Ishikawa (cell line): ENCODE results near the gene TNFSF10.
"Not testable (repeated sequence)": the region's sequence is repeated elsewhere in the genome, so short reads cannot be mapped to it uniquely, and the experiment has no call there.

Source experiments
- CEBPB ChIP-seq: IDR thresholded peaks from 2 replicates; pipeline ENCODE4 v1.6.1; 2012
- EGR1 ChIP-seq: IDR thresholded peaks from 2 replicates; pipeline ENCODE4 v1.6.1; 2012
- EP300 ChIP-seq: IDR thresholded peaks from 2 replicates; pipeline ENCODE4 v1.6.1; 2012; ENCODE audit warnings: borderline replicate concordance
- NFIC ChIP-seq: IDR thresholded peaks from 2 replicates; pipeline ENCODE4 v1.6.1; 2012
- RAD21 ChIP-seq: IDR thresholded peaks from 2 replicates; pipeline ENCODE4 v1.6.1; 2012; ENCODE audit warnings: low read depth
- TAF1 ChIP-seq: IDR thresholded peaks from 2 replicates; pipeline ENCODE4 v1.6.1; 2012; ENCODE audit warnings: low read depth, mild to moderate bottlenecking
- TEAD4 ChIP-seq: IDR thresholded peaks from 2 replicates; pipeline ENCODE4 v1.6.1; 2012
- YY1 ChIP-seq: IDR thresholded peaks from 2 replicates; pipeline ENCODE4 v1.6.1; 2012; ENCODE audit warnings: low read depth
- ZBTB7A ChIP-seq: IDR thresholded peaks from 2 replicates; pipeline ENCODE4 v1.6.1; 2012; ENCODE audit warnings: low read depth
- TF ChIP-seq, protein P1 (sequence below): IDR thresholded peaks from 2 replicates; pipeline ENCODE4 v1.6.1; 2012
- TF ChIP-seq, protein P2 (sequence below): IDR thresholded peaks from 2 replicates; pipeline ENCODE4 v1.6.1; 2012; ENCODE audit warnings: low read depth, mild to moderate bottlenecking
- TF ChIP-seq, protein P3 (sequence below): IDR thresholded peaks from 2 replicates; pipeline ENCODE4 v1.6.1; 2012

DNA sequence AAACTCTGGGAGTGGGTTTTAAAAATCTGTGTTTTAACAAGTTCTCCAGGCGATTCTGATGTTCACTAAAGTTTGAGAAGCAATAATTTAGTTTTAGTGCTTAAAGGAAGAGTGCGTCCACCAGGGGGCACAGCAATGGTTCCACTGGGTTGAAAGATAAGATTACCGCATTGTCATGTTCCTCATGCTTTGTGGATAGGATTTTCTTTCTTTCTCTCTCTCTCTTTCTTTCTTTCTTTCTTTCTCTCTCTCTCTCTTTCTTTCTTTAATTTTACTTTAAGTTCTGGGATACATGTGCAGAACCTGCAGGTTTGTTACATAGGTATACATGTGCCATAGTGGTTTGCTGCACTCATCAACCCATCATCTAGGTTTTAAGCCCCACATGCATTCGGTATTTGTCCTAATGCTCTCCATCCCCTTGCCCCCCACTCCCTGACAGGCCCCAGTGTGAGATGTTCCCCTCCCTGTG lies 33.0 kb downstream of the TNFSF10 start:
- TF ChIP-seq TAF1, TEAD4, CEBPB, YY1, EGR1, ZBTB7A, NFIC, EP300: not testable (repeated sequence)
- TF ChIP-seq RAD21, result peak; percentile 88
- TF ChIP-seq, protein P1, sequence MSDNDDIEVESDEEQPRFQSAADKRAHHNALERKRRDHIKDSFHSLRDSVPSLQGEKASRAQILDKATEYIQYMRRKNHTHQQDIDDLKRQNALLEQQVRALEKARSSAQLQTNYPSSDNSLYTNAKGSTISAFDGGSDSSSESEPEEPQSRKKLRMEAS, result not testable (repeated sequence)
- TF ChIP-seq, protein P2, sequence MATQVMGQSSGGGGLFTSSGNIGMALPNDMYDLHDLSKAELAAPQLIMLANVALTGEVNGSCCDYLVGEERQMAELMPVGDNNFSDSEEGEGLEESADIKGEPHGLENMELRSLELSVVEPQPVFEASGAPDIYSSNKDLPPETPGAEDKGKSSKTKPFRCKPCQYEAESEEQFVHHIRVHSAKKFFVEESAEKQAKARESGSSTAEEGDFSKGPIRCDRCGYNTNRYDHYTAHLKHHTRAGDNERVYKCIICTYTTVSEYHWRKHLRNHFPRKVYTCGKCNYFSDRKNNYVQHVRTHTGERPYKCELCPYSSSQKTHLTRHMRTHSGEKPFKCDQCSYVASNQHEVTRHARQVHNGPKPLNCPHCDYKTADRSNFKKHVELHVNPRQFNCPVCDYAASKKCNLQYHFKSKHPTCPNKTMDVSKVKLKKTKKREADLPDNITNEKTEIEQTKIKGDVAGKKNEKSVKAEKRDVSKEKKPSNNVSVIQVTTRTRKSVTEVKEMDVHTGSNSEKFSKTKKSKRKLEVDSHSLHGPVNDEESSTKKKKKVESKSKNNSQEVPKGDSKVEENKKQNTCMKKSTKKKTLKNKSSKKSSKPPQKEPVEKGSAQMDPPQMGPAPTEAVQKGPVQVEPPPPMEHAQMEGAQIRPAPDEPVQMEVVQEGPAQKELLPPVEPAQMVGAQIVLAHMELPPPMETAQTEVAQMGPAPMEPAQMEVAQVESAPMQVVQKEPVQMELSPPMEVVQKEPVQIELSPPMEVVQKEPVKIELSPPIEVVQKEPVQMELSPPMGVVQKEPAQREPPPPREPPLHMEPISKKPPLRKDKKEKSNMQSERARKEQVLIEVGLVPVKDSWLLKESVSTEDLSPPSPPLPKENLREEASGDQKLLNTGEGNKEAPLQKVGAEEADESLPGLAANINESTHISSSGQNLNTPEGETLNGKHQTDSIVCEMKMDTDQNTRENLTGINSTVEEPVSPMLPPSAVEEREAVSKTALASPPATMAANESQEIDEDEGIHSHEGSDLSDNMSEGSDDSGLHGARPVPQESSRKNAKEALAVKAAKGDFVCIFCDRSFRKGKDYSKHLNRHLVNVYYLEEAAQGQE, result not testable (repeated sequence)
- TF ChIP-seq, protein P3, sequence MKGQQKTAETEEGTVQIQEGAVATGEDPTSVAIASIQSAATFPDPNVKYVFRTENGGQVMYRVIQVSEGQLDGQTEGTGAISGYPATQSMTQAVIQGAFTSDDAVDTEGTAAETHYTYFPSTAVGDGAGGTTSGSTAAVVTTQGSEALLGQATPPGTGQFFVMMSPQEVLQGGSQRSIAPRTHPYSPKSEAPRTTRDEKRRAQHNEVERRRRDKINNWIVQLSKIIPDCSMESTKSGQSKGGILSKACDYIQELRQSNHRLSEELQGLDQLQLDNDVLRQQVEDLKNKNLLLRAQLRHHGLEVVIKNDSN, result not testable (repeated sequence)
